ENCODE data around the gene CCR5.

Gene CCR5

GRCh38 chr3:46416811-46417510 lies 46.2 kb downstream of the CCR5 start:
- no peak overlapping the region for H2BK120ac ChIP-seq (ENCODE audit: low read depth, low read length)
- no peaks in the 10 kb centered on the region for H3K79me1 ChIP-seq (ENCODE audit: low read depth, low read length)
- no peak overlapping the region for H3K27ac ChIP-seq (replicated peaks; ENCODE audit: low read length)
- H3K4ac ChIP-seq (ENCODE audit: low read length) = no peak overlapping the region
- no peak overlapping the region for H2AFZ ChIP-seq (ENCODE audit: low read length)
- H3K14ac ChIP-seq (ENCODE audit: low read length) = no peak overlapping the region
- no peak for DNase-seq (ENCODE audit: low spot score)
- no peak overlapping the region for H2BK12ac ChIP-seq (ENCODE audit: low read length)
- H3K4me3 ChIP-seq (ENCODE audit: low read length in 2 of 2) = no peak overlapping the region
- no peak overlapping the region for H2BK15ac ChIP-seq (ENCODE audit: low read length)
- H3K27me3 ChIP-seq (ENCODE audit: control insufficient read depth in 3 of 3, insufficient read depth in 3 of 3, low read depth in 1 of 3, low read length in 3 of 3) = no peaks in the 10 kb centered on the region
- no peak overlapping the region for H3K18ac ChIP-seq (ENCODE audit: low read length)
- H3K4me2 ChIP-seq (ENCODE audit: insufficient read depth, low read length, poor library complexity, severe bottlenecking) = no peak overlapping the region
- no peak overlapping the region for H2BK5ac ChIP-seq (ENCODE audit: low read length)
- no peak overlapping the region for H2AK5ac ChIP-seq (ENCODE audit: low read depth, low read length)
- no peak overlapping the region for H4K8ac ChIP-seq (ENCODE audit: low read depth, low read length)
- H3K9ac ChIP-seq (ENCODE audit: low read depth, low read length, poor library complexity) = no peak overlapping the region
- H3K4me1 ChIP-seq (ENCODE audit: control insufficient read depth in 2 of 2, insufficient read depth in 1 of 2, low read depth in 1 of 2, low read length in 2 of 2) = no peaks in the 10 kb centered on the region
- no peak overlapping the region for H4K91ac ChIP-seq (ENCODE audit: low read depth, low read length, poor library complexity)
- no peak overlapping the region for H3K23ac ChIP-seq (ENCODE audit: low read depth, low read length, poor library complexity)
- no peaks in the 10 kb centered on the region for H3K36me3 ChIP-seq (replicated peaks in 1 of 2; ENCODE audit: control insufficient read depth in 2 of 2, insufficient read depth in 2 of 2, low read length in 2 of 2)
- WGBS, 2 donors (ENCODE audit: extremely low coverage in 2 of 2, insufficient read length in 2 of 2, insufficient replicate concordance in 1 of 2) = no CpG with 5 or more reads among the region's 7 CpGs
- H3K9me3 ChIP-seq (replicated peaks in 1 of 2; ENCODE audit: control insufficient read depth in 2 of 2, insufficient read depth in 1 of 2, low read depth in 1 of 2, low read length in 2 of 2) = no peaks in the 10 kb centered on the region

GRCh38 chr3:46417841-46418611 lies 47.3 kb downstream of the CCR5 start:
- peak overlapping the region; percentile 60 for H3K18ac ChIP-seq (ENCODE audit: low read length)
- no peak overlapping the region for H3K14ac ChIP-seq (ENCODE audit: low read length)
- H3K4me3 ChIP-seq (ENCODE audit: low read length in 2 of 2) = no peak overlapping the region
- no peak overlapping the region for H4K8ac ChIP-seq (ENCODE audit: low read depth, low read length)
- H2BK12ac ChIP-seq (ENCODE audit: low read length) = no peak overlapping the region
- no peaks in the 10 kb centered on the region for H3K9me3 ChIP-seq (replicated peaks in 1 of 2; ENCODE audit: control insufficient read depth in 2 of 2, insufficient read depth in 1 of 2, low read depth in 1 of 2, low read length in 2 of 2)
- no peak overlapping the region for H3K27ac ChIP-seq (replicated peaks; ENCODE audit: low read length)
- H3K4me2 ChIP-seq (ENCODE audit: insufficient read depth, low read length, poor library complexity, severe bottlenecking) = no peak overlapping the region
- H3K79me1 ChIP-seq (ENCODE audit: low read depth, low read length) = no peaks in the 10 kb centered on the region
- no peak overlapping the region for H3K9ac ChIP-seq (ENCODE audit: low read depth, low read length, poor library complexity)
- H2BK5ac ChIP-seq (ENCODE audit: low read length) = no peak overlapping the region
- H3K23ac ChIP-seq (ENCODE audit: low read depth, low read length, poor library complexity) = no peak overlapping the region
- H2AFZ ChIP-seq (ENCODE audit: low read length) = no peak overlapping the region
- WGBS, 2 donors (ENCODE audit: extremely low coverage in 2 of 2, insufficient read length in 2 of 2, insufficient replicate concordance in 1 of 2) = no CpG with 5 or more reads among the region's 9 CpGs
- H3K36me3 ChIP-seq (replicated peaks in 1 of 2; ENCODE audit: control insufficient read depth in 2 of 2, insufficient read depth in 2 of 2, low read length in 2 of 2) = no peaks in the 10 kb centered on the region
- H3K4me1 ChIP-seq (ENCODE audit: control insufficient read depth in 2 of 2, insufficient read depth in 1 of 2, low read depth in 1 of 2, low read length in 2 of 2) = no peaks in the 10 kb centered on the region
- H4K91ac ChIP-seq (ENCODE audit: low read depth, low read length, poor library complexity) = no peak overlapping the region
- no peak overlapping the region for H3K4ac ChIP-seq (ENCODE audit: low read length)
- H2BK15ac ChIP-seq (ENCODE audit: low read length) = no peak overlapping the region
- no peak overlapping the region for H2AK5ac ChIP-seq (ENCODE audit: low read depth, low read length)
- no peaks in the 10 kb centered on the region for H3K27me3 ChIP-seq (ENCODE audit: control insufficient read depth in 3 of 3, insufficient read depth in 3 of 3, low read depth in 1 of 3, low read length in 3 of 3)
- no peak for DNase-seq (ENCODE audit: low spot score)
- H2BK120ac ChIP-seq (ENCODE audit: low read depth, low read length) = no peak overlapping the region

GRCh38 chr3:46419816-46420215 lies 49.1 kb downstream of the CCR5 start:
- no peak for DNase-seq (ENCODE audit: low spot score)
- no peak overlapping the region for H2BK15ac ChIP-seq (ENCODE audit: low read length)

GRCh38 chr3:46420931-46421330 lies 50.2 kb downstream of the CCR5 start:
- no CpG with 5 or more reads among the region's 2 CpGs for WGBS, 2 donors (ENCODE audit: extremely low coverage in 2 of 2, insufficient read length in 2 of 2, insufficient replicate concordance in 1 of 2)
- Histone ChIP-seq H3K4me2 (ENCODE audit: insufficient read depth, low read length, poor library complexity, severe bottlenecking) (no peak overlapping the region), H2AFZ (ENCODE audit: low read length) (no peak overlapping the region), H3K27me3 (ENCODE audit: control insufficient read depth in 3 of 3, insufficient read depth in 3 of 3, low read depth in 1 of 3, low read length in 3 of 3) (no peaks in the 10 kb centered on the region), H2BK5ac (ENCODE audit: low read length) (no peak overlapping the region), H3K4ac (ENCODE audit: low read length) (no peak overlapping the region), H3K27ac (replicated peaks; ENCODE audit: low read length) (no peak overlapping the region), H2AK5ac (ENCODE audit: low read depth, low read length) (no peak overlapping the region), H3K36me3 (replicated peaks in 1 of 2; ENCODE audit: control insufficient read depth in 2 of 2, insufficient read depth in 2 of 2, low read length in 2 of 2) (no peaks in the 10 kb centered on the region), H3K4me3 (ENCODE audit: low read length in 2 of 2) (no peak overlapping the region), H2BK12ac (ENCODE audit: low read length) (no peak overlapping the region), H2BK15ac (ENCODE audit: low read length) (no peak overlapping the region), H3K79me1 (ENCODE audit: low read depth, low read length) (no peaks in the 10 kb centered on the region), H3K23ac (ENCODE audit: low read depth, low read length, poor library complexity) (no peak overlapping the region), H3K18ac (ENCODE audit: low read length) (no peak overlapping the region), H4K8ac (ENCODE audit: low read depth, low read length) (no peak overlapping the region), H3K9me3 (replicated peaks in 1 of 2; ENCODE audit: control insufficient read depth in 2 of 2, insufficient read depth in 1 of 2, low read depth in 1 of 2, low read length in 2 of 2) (no peaks in the 10 kb centered on the region), H3K4me1 (ENCODE audit: control insufficient read depth in 2 of 2, insufficient read depth in 1 of 2, low read depth in 1 of 2, low read length in 2 of 2) (no peaks in the 10 kb centered on the region), H3K9ac (ENCODE audit: low read depth, low read length, poor library complexity) (no peak overlapping the region), H4K91ac (ENCODE audit: low read depth, low read length, poor library complexity) (no peak overlapping the region), H2BK120ac (ENCODE audit: low read depth, low read length) (no peak overlapping the region), H3K14ac (ENCODE audit: low read length) (no peak overlapping the region)
- DNase-seq (ENCODE audit: low spot score) = no peak

More at GRCh38 chr3:46419816-46420215, 49.1 kb downstream of the CCR5 start:
- Histone ChIP-seq H2BK12ac (ENCODE audit: low read length) (no peak overlapping the region), H3K4me2 (ENCODE audit: insufficient read depth, low read length, poor library complexity, severe bottlenecking) (no peak overlapping the region), H3K18ac (ENCODE audit: low read length) (no peak overlapping the region), H4K91ac (ENCODE audit: low read depth, low read length, poor library complexity) (no peak overlapping the region), H2BK120ac (ENCODE audit: low read depth, low read length) (no peak overlapping the region), H3K4me1 (ENCODE audit: control insufficient read depth in 2 of 2, insufficient read depth in 1 of 2, low read depth in 1 of 2, low read length in 2 of 2) (no peaks in the 10 kb centered on the region), H3K14ac (ENCODE audit: low read length) (peak overlapping the region; percentile 64), H2BK5ac (ENCODE audit: low read length) (no peak overlapping the region), H3K79me1 (ENCODE audit: low read depth, low read length) (no peaks in the 10 kb centered on the region), H3K23ac (ENCODE audit: low read depth, low read length, poor library complexity) (no peak overlapping the region), H4K8ac (ENCODE audit: low read depth, low read length) (no peak overlapping the region), H3K9ac (ENCODE audit: low read depth, low read length, poor library complexity) (no peak overlapping the region), H3K4me3 (ENCODE audit: low read length in 2 of 2) (no peak overlapping the region), H3K4ac (ENCODE audit: low read length) (no peak overlapping the region), H3K27me3 (ENCODE audit: control insufficient read depth in 3 of 3, insufficient read depth in 3 of 3, low read depth in 1 of 3, low read length in 3 of 3) (no peaks in the 10 kb centered on the region), H3K9me3 (replicated peaks in 1 of 2; ENCODE audit: control insufficient read depth in 2 of 2, insufficient read depth in 1 of 2, low read depth in 1 of 2, low read length in 2 of 2) (no peaks in the 10 kb centered on the region), H2AK5ac (ENCODE audit: low read depth, low read length) (no peak overlapping the region), H3K27ac (replicated peaks; ENCODE audit: low read length) (no peak overlapping the region), H2AFZ (ENCODE audit: low read length) (no peak overlapping the region), H3K36me3 (replicated peaks in 1 of 2; ENCODE audit: control insufficient read depth in 2 of 2, insufficient read depth in 2 of 2, low read length in 2 of 2) (no peaks in the 10 kb centered on the region)
- WGBS, 2 donors (ENCODE audit: extremely low coverage in 2 of 2, insufficient read length in 2 of 2, insufficient replicate concordance in 1 of 2) = no CpG with 5 or more reads among the region's 4 CpGs

Data from neuronal stem cell (in vitro differentiated cells).